GM23248 (cell line): ENCODE data around the gene MUSK.

ENCODE experiments used
- EZH2 ChIP-seq: fragments of 200-600 bp; sonication (generic); IDR thresholded peaks from 2 replicates; pipeline ENCODE4 v1.6.1; 2018; ENCODE audit warnings: antibody characterized with exemption, mild to moderate bottlenecking; ENCODE audit not compliant: insufficient read depth, poor library complexity, severe bottlenecking
- EZH2phosphoT487 ChIP-seq: fragments of 200-600 bp; sonication (generic); IDR thresholded peaks from 2 replicates; pipeline ENCODE4 v1.6.1; 2018; ENCODE audit warnings: antibody characterized with exemption, moderate library complexity, mild to moderate bottlenecking, low read depth; ENCODE audit not compliant: insufficient read depth

- TF ChIP-seq EZH2 = no peak
- no peak for TF ChIP-seq EZH2phosphoT487
Observed at GRCh38 chr9:110842986-110843385, 174.4 kb downstream of the MUSK start.
